ENCODE measurements around the gene NEGR1.

GRCh38 chr1:71427066-71427465, 855.3 kb downstream of the NEGR1 start:
- TF ChIP-seq CTCF (IDR thresholded peaks at IDR 0.05) = no peak
- TF ChIP-seq POLR2A (IDR thresholded peaks at IDR 0.05) = no peak

All from testis (tissue), 2 donors.